Stimulated activated CD4-positive, alpha-beta T cell treated with anti-CD3 and anti-CD28 coated beads, Interleukin-15, amount 100 ng/mL, for 48 hours (primary cell): ENCODE data around the gene SPHK1.

ENCODE experiments used
- DNase-seq, 2 donors: peaks; one replicate each; pipeline ENCODE4 v3.0.0-alpha.2; 2020; ENCODE audit warnings: low read depth in 2 of 2

SPHK1 gene

GRCh38 chr17:76363107-76363842 is 21.1 kb upstream of the SPHK1 start:
- DNase-seq = no peak

GRCh38 chr17:76365256-76365903 is 19.0 kb upstream of the SPHK1 start:
- no peak for DNase-seq

- no peak for DNase-seq
These were observed 18.2 kb upstream of the SPHK1 start for GRCh38 chr17:76366247-76366646.

GRCh38 chr17:76367642-76368041 is 16.8 kb upstream of the SPHK1 start:
- no peak for DNase-seq

- no peak for DNase-seq
These were observed 15.9 kb upstream of the SPHK1 start for GRCh38 chr17:76368545-76368944.

GRCh38 chr17:76369379-76369778 is 15.0 kb upstream of the SPHK1 start:
- no peak for DNase-seq

GRCh38 chr17:76369804-76370203 is 14.6 kb upstream of the SPHK1 start:
- no peak for DNase-seq

GRCh38 chr17:76370261-76370993 is 14.0 kb upstream of the SPHK1 start:
- no peak for DNase-seq

- no peak for DNase-seq
These were observed 12.5 kb upstream of the SPHK1 start for GRCh38 chr17:76371656-76372628.

- no peak for DNase-seq
These were observed 7.9 kb upstream of the SPHK1 start for GRCh38 chr17:76376318-76377133.

GRCh38 chr17:76378548-76379274 is 5.7 kb upstream of the SPHK1 start:
- no peak for DNase-seq

GRCh38 chr17:76379275-76379641 is 5.2 kb upstream of the SPHK1 start:
- no peak for DNase-seq

- DNase-seq = no peak
These were observed 4.6 kb upstream of the SPHK1 start for GRCh38 chr17:76379646-76380376.

GRCh38 chr17:76381633-76382350 is 2.6 kb upstream of the SPHK1 start:
- DNase-seq = no peak

GRCh38 chr17:76382351-76382802 is 2.0 kb upstream of the SPHK1 start:
- DNase-seq = peak in 1 of 2 donors; percentile 36

- DNase-seq = peak; percentile 49 to 60
These were observed 1.4 kb upstream of the SPHK1 start for GRCh38 chr17:76382803-76383545.

GRCh38 chr17:76383546-76384221 is 725 bp upstream of the SPHK1 start:
- DNase-seq = peak in 1 of 2 donors; percentile 36
